ENCODE measurements around the gene CALCOCO1. TPM values are rescaled to one million over a fixed set of nuclear protein-coding genes. Genes with fewer than 3 reads are reported as not detected.

The CALCOCO1 gene
- total and polyA plus RNA-seq, 10 of the 15 experiments (the other 5 are each of a cell fraction or from before 2014, with no cell fraction given), result 2.8 to 55.9 (median 13.7) TPM

DNA sequence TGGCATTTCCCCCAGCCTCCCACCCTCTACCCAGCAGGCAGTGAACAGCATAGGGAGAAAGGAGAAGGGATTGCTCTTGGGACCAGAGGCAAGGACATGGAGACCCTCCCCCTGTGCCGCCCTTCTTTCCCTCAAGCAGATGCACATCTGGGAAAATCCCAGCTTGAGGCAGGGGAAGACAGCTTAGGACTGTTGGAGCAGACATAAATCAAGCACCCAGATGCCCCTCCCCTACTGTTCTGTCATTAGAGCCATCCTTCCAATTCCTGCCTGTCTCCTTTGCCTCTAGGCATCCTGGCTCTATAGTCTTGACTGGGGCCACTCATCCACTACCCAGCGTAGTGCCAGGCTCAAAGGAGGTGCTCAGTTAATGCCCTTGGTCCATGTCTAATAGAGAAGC is 32.0 kb upstream of the CALCOCO1 start (continued):
- TF ChIP-seq, protein P1, sequence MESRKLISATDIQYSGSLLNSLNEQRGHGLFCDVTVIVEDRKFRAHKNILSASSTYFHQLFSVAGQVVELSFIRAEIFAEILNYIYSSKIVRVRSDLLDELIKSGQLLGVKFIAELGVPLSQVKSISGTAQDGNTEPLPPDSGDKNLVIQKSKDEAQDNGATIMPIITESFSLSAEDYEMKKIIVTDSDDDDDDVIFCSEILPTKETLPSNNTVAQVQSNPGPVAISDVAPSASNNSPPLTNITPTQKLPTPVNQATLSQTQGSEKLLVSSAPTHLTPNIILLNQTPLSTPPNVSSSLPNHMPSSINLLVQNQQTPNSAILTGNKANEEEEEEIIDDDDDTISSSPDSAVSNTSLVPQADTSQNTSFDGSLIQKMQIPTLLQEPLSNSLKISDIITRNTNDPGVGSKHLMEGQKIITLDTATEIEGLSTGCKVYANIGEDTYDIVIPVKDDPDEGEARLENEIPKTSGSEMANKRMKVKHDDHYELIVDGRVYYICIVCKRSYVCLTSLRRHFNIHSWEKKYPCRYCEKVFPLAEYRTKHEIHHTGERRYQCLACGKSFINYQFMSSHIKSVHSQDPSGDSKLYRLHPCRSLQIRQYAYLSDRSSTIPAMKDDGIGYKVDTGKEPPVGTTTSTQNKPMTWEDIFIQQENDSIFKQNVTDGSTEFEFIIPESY (IDR thresholded peaks at IDR 0.05), result no peak
- TF ChIP-seq STAT3 (IDR thresholded peaks at IDR 0.05; ENCODE audit: low read depth, low read length) (no peak), HDGF (IDR thresholded peaks at IDR 0.05) (no peak), NFYB (IDR thresholded peaks at IDR 0.05; ENCODE audit: insufficient read depth, low read depth, low read length) (no peak), NBN (IDR thresholded peaks at IDR 0.05) (no peak), ZSCAN29 (IDR thresholded peaks at IDR 0.05) (no peak), ETV6 (conservative IDR thresholded peaks at IDR 0.05 in 1 of 2, IDR thresholded peaks at IDR 0.05 in 1 of 2; ENCODE audit: borderline replicate concordance in 1 of 2, low read depth in 1 of 2) (no peak)

DNA sequence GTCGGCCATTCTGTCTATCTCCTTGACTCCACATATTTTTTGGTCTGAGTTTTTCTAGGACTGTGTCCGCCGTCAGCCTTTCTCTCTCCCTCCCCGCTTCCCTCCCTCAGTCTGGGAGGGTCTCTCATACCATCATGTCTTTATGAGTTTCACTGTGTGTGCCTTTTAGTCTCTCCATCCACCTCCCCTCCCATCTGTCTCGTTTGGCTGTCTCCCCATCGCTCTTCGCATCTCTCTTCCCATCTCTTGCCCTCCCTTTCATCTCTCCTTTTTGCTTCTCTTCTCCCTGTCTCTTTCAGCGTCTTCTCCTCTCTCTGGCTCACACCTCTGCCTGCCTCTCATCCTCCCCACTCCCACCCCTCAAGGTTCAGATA is 31.5 kb upstream of the CALCOCO1 start:
- no peaks in the 10 kb centered on the region for H3K9me3 ChIP-seq (replicated peaks; ENCODE audit: control insufficient read depth, insufficient read depth, low read length)
- CTCF ChIA-PET, result interaction anchor here (0.6 to 11.1 kb wide), 14 partner anchors 10 to 1114 kb away, joined by 3 to 443 read pairs (median 8); partner anchors contain the start of genes ATP5MC2 and CALCOCO1
- H3K36me3 ChIP-seq (ENCODE audit: control insufficient read depth in 2 of 2, insufficient read depth in 2 of 2, low read length in 1 of 2), result no peaks in the 10 kb centered on the region
- peaks cover 37% of the 10 kb centered on the region for H3K4me1 ChIP-seq (ENCODE audit: control insufficient read depth, insufficient read depth, low read length)
- FAIRE-seq, result no peak
- no peak overlapping the region for H3K27ac ChIP-seq (ENCODE audit: control insufficient read depth, insufficient read depth)
- POLR2A ChIA-PET, result no interaction called here
- no peaks in the 10 kb centered on the region for H4K20me1 ChIP-seq (ENCODE audit: control insufficient read depth, insufficient read depth)
- DNase-seq (ENCODE audit: low read depth, low spot score), result no peak
- peaks cover 0 to 5% of the 10 kb centered on the region in 2 experiments; a peak in 1 of 4 replicates for H3K27me3 ChIP-seq (replicated peaks in 1 of 2; ENCODE audit: control insufficient read depth in 2 of 2, insufficient read depth in 2 of 2, low read length in 1 of 2)
- RAD21 ChIA-PET (ENCODE audit: unreplicated experiment), result interaction anchor here (2.6 to 3.7 kb wide), 2 partner anchors 14 to 57 kb away, joined by 12 to 129 read pairs; no protein-coding TSS in a partner anchor
- H3K79me2 ChIP-seq (ENCODE audit: control insufficient read depth, insufficient read depth, low read length), result no peaks in the 10 kb centered on the region
- SMC1A ChIA-PET (ENCODE audit: uncharacterized antibody, unreplicated experiment), result interaction anchor here (1.4 to 4.1 kb wide), 5 partner anchors 10 to 59 kb away, joined by 4 to 156 read pairs (median 17); no protein-coding TSS in a partner anchor
- TF ChIP-seq ZNF384 (IDR thresholded peaks at IDR 0.05; ENCODE audit: borderline replicate concordance, low read depth, low read length) (no peak), TAF1 (IDR thresholded peaks at IDR 0.05; ENCODE audit: borderline replicate concordance, low read depth, low read length) (no peak)
- no peak overlapping the region for H2AFZ ChIP-seq (ENCODE audit: control insufficient read depth, low read depth, low read length)
- in situ Hi-C loops (cut with MboI) (no loop called here), intact Hi-C loops (cut with micrococcal nuclease; ENCODE audit: unreplicated experiment) (loop anchor here (10.0 kb wide), 1 partner anchor 446 kb away; no protein-coding TSS in a partner anchor)
- ATAC-seq, result no peak
- H3K4me3 ChIP-seq, result 0 out of 2 replicates have a peak overlapping the region, but pooled peaks have one; percentile 29
- H3K4me2 ChIP-seq (ENCODE audit: control insufficient read depth, insufficient read depth), result no peak overlapping the region
- no peak overlapping the region for H3K9ac ChIP-seq (ENCODE audit: control insufficient read depth, insufficient read depth, low read length)
- 53% methylated on average over 7 of the region's 8 CpGs for WGBS (ENCODE audit: insufficient coverage, insufficient replicate concordance, low lambda C conversion rate, missing lambda C conversion rate)
- no TSS peak for BruUV-seq (replicated peaks)

Measured in GM12878 (cell line).